ENCODE results near the gene RFT1.

Gene RFT1

GRCh38 chr3:53111822-53112221 lies 18.4 kb downstream of the RFT1 start:
- Histone ChIP-seq H3K27ac (ENCODE audit: low read depth in 2 of 2, low read length in 2 of 2) (no peak overlapping the region), H3K9ac (ENCODE audit: low read depth in 1 of 2, low read length in 2 of 2) (no peak overlapping the region), H3K4me3 (ENCODE audit: low read length in 2 of 2) (no peak overlapping the region), H3K9me3 (ENCODE audit: control insufficient read depth in 2 of 2, low read length in 2 of 2) (no peaks in the 10 kb centered on the region), H3K27me3 (ENCODE audit: control insufficient read depth in 2 of 2, insufficient read depth in 2 of 2, low read length in 2 of 2) (no peaks in the 10 kb centered on the region), H3K36me3 (ENCODE audit: control insufficient read depth in 2 of 2, insufficient read depth in 2 of 2, low read length in 2 of 2) (peaks cover 8 to 16% of the 10 kb centered on the region in 2 donors), H3K4me1 (ENCODE audit: control insufficient read depth in 2 of 2, insufficient read depth in 2 of 2, low read length in 2 of 2) (peaks cover 6 to 7% of the 10 kb centered on the region in 2 donors)

- H3K27me3 ChIP-seq (ENCODE audit: control insufficient read depth in 2 of 2, insufficient read depth in 2 of 2, low read length in 2 of 2) = no peaks in the 10 kb centered on the region
- no peaks in the 10 kb centered on the region for H3K9me3 ChIP-seq (ENCODE audit: control insufficient read depth in 2 of 2, low read length in 2 of 2)
- H3K36me3 ChIP-seq (ENCODE audit: control insufficient read depth in 2 of 2, insufficient read depth in 2 of 2, low read length in 2 of 2) = peaks cover 8 to 19% of the 10 kb centered on the region in 2 donors
- H3K9ac ChIP-seq (ENCODE audit: low read depth in 1 of 2, low read length in 2 of 2) = peak overlapping the region in 1 of 2 donors; percentile 38
- no peak overlapping the region for H3K4me3 ChIP-seq (ENCODE audit: low read length in 2 of 2)
- H3K27ac ChIP-seq (ENCODE audit: low read depth in 2 of 2, low read length in 2 of 2) = peak overlapping the region in 1 of 2 donors; percentile 25
- H3K4me1 ChIP-seq (ENCODE audit: control insufficient read depth in 2 of 2, insufficient read depth in 2 of 2, low read length in 2 of 2) = peaks cover 6 to 7% of the 10 kb centered on the region in 2 donors
These were observed 20.1 kb downstream of the RFT1 start for GRCh38 chr3:53109891-53110771.

- peaks cover 5 to 6% of the 10 kb centered on the region in 2 donors for H3K4me1 ChIP-seq (ENCODE audit: control insufficient read depth in 2 of 2, insufficient read depth in 2 of 2, low read length in 2 of 2)
- H3K9me3 ChIP-seq (ENCODE audit: control insufficient read depth in 2 of 2, low read length in 2 of 2) = no peaks in the 10 kb centered on the region
- H3K4me3 ChIP-seq (ENCODE audit: low read length in 2 of 2) = no peak overlapping the region
- no peak overlapping the region for H3K27ac ChIP-seq (ENCODE audit: low read depth in 2 of 2, low read length in 2 of 2)
- no peak overlapping the region for H3K9ac ChIP-seq (ENCODE audit: low read depth in 1 of 2, low read length in 2 of 2)
- H3K36me3 ChIP-seq (ENCODE audit: control insufficient read depth in 2 of 2, insufficient read depth in 2 of 2, low read length in 2 of 2) = peaks cover 5 to 17% of the 10 kb centered on the region in 2 donors
- no peaks in the 10 kb centered on the region for H3K27me3 ChIP-seq (ENCODE audit: control insufficient read depth in 2 of 2, insufficient read depth in 2 of 2, low read length in 2 of 2)
These were observed 21.0 kb downstream of the RFT1 start for GRCh38 chr3:53109190-53109589.

- Histone ChIP-seq H3K4me1 (ENCODE audit: control insufficient read depth in 2 of 2, insufficient read depth in 2 of 2, low read length in 2 of 2) (peaks cover 5 to 6% of the 10 kb centered on the region in 2 donors), H3K4me3 (ENCODE audit: low read length in 2 of 2) (no peak overlapping the region), H3K36me3 (ENCODE audit: control insufficient read depth in 2 of 2, insufficient read depth in 2 of 2, low read length in 2 of 2) (peaks cover 14 to 32% of the 10 kb centered on the region in 2 donors), H3K9me3 (ENCODE audit: control insufficient read depth in 2 of 2, low read length in 2 of 2) (no peaks in the 10 kb centered on the region), H3K27me3 (ENCODE audit: control insufficient read depth in 2 of 2, insufficient read depth in 2 of 2, low read length in 2 of 2) (no peaks in the 10 kb centered on the region), H3K9ac (ENCODE audit: low read depth in 1 of 2, low read length in 2 of 2) (no peak overlapping the region), H3K27ac (ENCODE audit: low read depth in 2 of 2, low read length in 2 of 2) (no peak overlapping the region)
These were observed 25.5 kb downstream of the RFT1 start for GRCh38 chr3:53104762-53105161.

- Histone ChIP-seq H3K9ac (ENCODE audit: low read depth in 1 of 2, low read length in 2 of 2) (no peak overlapping the region), H3K4me1 (ENCODE audit: control insufficient read depth in 2 of 2, insufficient read depth in 2 of 2, low read length in 2 of 2) (peaks cover 0 to 6% of the 10 kb centered on the region in 2 donors)
These were observed 26.6 kb downstream of the RFT1 start for GRCh38 chr3:53103397-53104296.

GRCh38 chr3:53102601-53103147 lies 27.6 kb downstream of the RFT1 start:
- Histone ChIP-seq H3K9me3 (ENCODE audit: control insufficient read depth in 2 of 2, low read length in 2 of 2) (no peaks in the 10 kb centered on the region), H3K4me1 (ENCODE audit: control insufficient read depth in 2 of 2, insufficient read depth in 2 of 2, low read length in 2 of 2) (peaks cover 0 to 6% of the 10 kb centered on the region in 2 donors), H3K36me3 (ENCODE audit: control insufficient read depth in 2 of 2, insufficient read depth in 2 of 2, low read length in 2 of 2) (peaks cover 25 to 39% of the 10 kb centered on the region in 2 donors), H3K4me3 (ENCODE audit: low read length in 2 of 2) (no peak overlapping the region), H3K9ac (ENCODE audit: low read depth in 1 of 2, low read length in 2 of 2) (no peak overlapping the region), H3K27ac (ENCODE audit: low read depth in 2 of 2, low read length in 2 of 2) (no peak overlapping the region), H3K27me3 (ENCODE audit: control insufficient read depth in 2 of 2, insufficient read depth in 2 of 2, low read length in 2 of 2) (no peaks in the 10 kb centered on the region)

More at GRCh38 chr3:53103397-53104296, 26.6 kb downstream of the RFT1 start:
- Histone ChIP-seq H3K27me3 (ENCODE audit: control insufficient read depth in 2 of 2, insufficient read depth in 2 of 2, low read length in 2 of 2) (no peaks in the 10 kb centered on the region), H3K9me3 (ENCODE audit: control insufficient read depth in 2 of 2, low read length in 2 of 2) (no peaks in the 10 kb centered on the region), H3K4me3 (ENCODE audit: low read length in 2 of 2) (no peak overlapping the region), H3K36me3 (ENCODE audit: control insufficient read depth in 2 of 2, insufficient read depth in 2 of 2, low read length in 2 of 2) (peaks cover 20 to 39% of the 10 kb centered on the region in 2 donors), H3K27ac (ENCODE audit: low read depth in 2 of 2, low read length in 2 of 2) (no peak overlapping the region)

GRCh38 chr3:53101956-53102355 lies 28.3 kb downstream of the RFT1 start:
- Histone ChIP-seq H3K4me3 (ENCODE audit: low read length in 2 of 2) (no peak overlapping the region), H3K36me3 (ENCODE audit: control insufficient read depth in 2 of 2, insufficient read depth in 2 of 2, low read length in 2 of 2) (peaks cover 25 to 39% of the 10 kb centered on the region in 2 donors)

GRCh38 chr3:53100818-53101466 lies 29.3 kb downstream of the RFT1 start:
- Histone ChIP-seq H3K4me1 (ENCODE audit: control insufficient read depth in 2 of 2, insufficient read depth in 2 of 2, low read length in 2 of 2) (peaks cover 0 to 6% of the 10 kb centered on the region in 2 donors), H3K9ac (ENCODE audit: low read depth in 1 of 2, low read length in 2 of 2) (no peak overlapping the region), H3K27me3 (ENCODE audit: control insufficient read depth in 2 of 2, insufficient read depth in 2 of 2, low read length in 2 of 2) (no peaks in the 10 kb centered on the region), H3K36me3 (ENCODE audit: control insufficient read depth in 2 of 2, insufficient read depth in 2 of 2, low read length in 2 of 2) (peaks cover 25 to 34% of the 10 kb centered on the region in 2 donors), H3K27ac (ENCODE audit: low read depth in 2 of 2, low read length in 2 of 2) (no peak overlapping the region), H3K4me3 (ENCODE audit: low read length in 2 of 2) (no peak overlapping the region), H3K9me3 (ENCODE audit: control insufficient read depth in 2 of 2, low read length in 2 of 2) (no peaks in the 10 kb centered on the region)

More at GRCh38 chr3:53101956-53102355, 28.3 kb downstream of the RFT1 start:
- Histone ChIP-seq H3K9ac (ENCODE audit: low read depth in 1 of 2, low read length in 2 of 2) (no peak overlapping the region), H3K27me3 (ENCODE audit: control insufficient read depth in 2 of 2, insufficient read depth in 2 of 2, low read length in 2 of 2) (no peaks in the 10 kb centered on the region), H3K4me1 (ENCODE audit: control insufficient read depth in 2 of 2, insufficient read depth in 2 of 2, low read length in 2 of 2) (peaks cover 0 to 6% of the 10 kb centered on the region in 2 donors), H3K27ac (ENCODE audit: low read depth in 2 of 2, low read length in 2 of 2) (peak overlapping the region in 1 of 2 donors; percentile 27), H3K9me3 (ENCODE audit: control insufficient read depth in 2 of 2, low read length in 2 of 2) (no peaks in the 10 kb centered on the region)

- H3K36me3 ChIP-seq (ENCODE audit: control insufficient read depth in 2 of 2, insufficient read depth in 2 of 2, low read length in 2 of 2) = peaks cover 25 to 36% of the 10 kb centered on the region in 2 donors
- no peaks in the 10 kb centered on the region for H3K27me3 ChIP-seq (ENCODE audit: control insufficient read depth in 2 of 2, insufficient read depth in 2 of 2, low read length in 2 of 2)
- H3K9me3 ChIP-seq (ENCODE audit: control insufficient read depth in 2 of 2, low read length in 2 of 2) = no peaks in the 10 kb centered on the region
- no peak overlapping the region for H3K9ac ChIP-seq (ENCODE audit: low read depth in 1 of 2, low read length in 2 of 2)
- H3K27ac ChIP-seq (ENCODE audit: low read depth in 2 of 2, low read length in 2 of 2) = no peak overlapping the region
- H3K4me1 ChIP-seq (ENCODE audit: control insufficient read depth in 2 of 2, insufficient read depth in 2 of 2, low read length in 2 of 2) = peaks cover 0 to 2% of the 10 kb centered on the region in 2 donors
- no peak overlapping the region for H3K4me3 ChIP-seq (ENCODE audit: low read length in 2 of 2)
These were observed 32.3 kb downstream of the RFT1 start for GRCh38 chr3:53097887-53098286.
